Ureter (tissue), 1 donor: Measurements from ENCODE around the gene JAKMIP3. TPM values are rescaled to one million over a fixed set of nuclear protein-coding genes. Genes with fewer than 3 reads are reported as not detected.
A peak's percentile ranks its signal among the peaks of the same experiment; 100 is the strongest.
"Not testable (repeated sequence)": the region's sequence is repeated elsewhere in the genome, so short reads cannot be mapped to it uniquely, and the experiment has no call there.

ENCODE experiments used
- DNase-seq: peaks from one replicate; pipeline ENCODE4 v3.0.0-alpha.2; 2020; ENCODE audit warnings: low spot score
- total RNA-seq: library from RNA; stranded (reverse); gene quantifications from one replicate; pipeline ENCODE4 v1.2.4, GENCODE V29; 2023
- donor health status: DM: yes; HTN: yes; CAD: no.

Gene JAKMIP3
- total RNA-seq, 1 donor from 2014 or later = 1.1 TPM

- peak; percentile 40 for DNase-seq
These were observed 1.5 kb upstream of the JAKMIP3 start for GRCh38 chr10:132064082-132064755.

GRCh38 chr10:132064771-132065437, 842 bp upstream of the JAKMIP3 start:
- no peak for DNase-seq

GRCh38 chr10:132066186-132066585, 440 bp downstream of the JAKMIP3 start:
- no peak for DNase-seq

GRCh38 chr10:132066812-132067211, 1.1 kb downstream of the JAKMIP3 start:
- DNase-seq = no peak

- DNase-seq = no peak
These were observed 2.8 kb downstream of the JAKMIP3 start for GRCh38 chr10:132068431-132069121.

- no peak for DNase-seq
These were observed 3.5 kb downstream of the JAKMIP3 start for GRCh38 chr10:132069122-132069848.

- DNase-seq = no peak
These were observed 4.1 kb downstream of the JAKMIP3 start for GRCh38 chr10:132069849-132070182.

GRCh38 chr10:132070724-132071123, 5.0 kb downstream of the JAKMIP3 start:
- DNase-seq = no peak

GRCh38 chr10:132071667-132072066, 5.9 kb downstream of the JAKMIP3 start:
- DNase-seq = no peak

- DNase-seq = no peak
These were observed 10.3 kb downstream of the JAKMIP3 start for GRCh38 chr10:132075909-132076577.

GRCh38 chr10:132076578-132077081, 10.9 kb downstream of the JAKMIP3 start:
- no peak for DNase-seq

- no peak for DNase-seq
These were observed 11.3 kb downstream of the JAKMIP3 start for GRCh38 chr10:132077091-132077490.

- peak; percentile 34 for DNase-seq
These were observed 13.1 kb downstream of the JAKMIP3 start for GRCh38 chr10:132078746-132079345.

GRCh38 chr10:132084384-132084783, 18.6 kb downstream of the JAKMIP3 start:
- DNase-seq = not testable (repeated sequence)

- not testable (repeated sequence) for DNase-seq
These were observed 27.5 kb downstream of the JAKMIP3 start for GRCh38 chr10:132093236-132093635.

- peak; percentile 38 for DNase-seq
These were observed 29.0 kb downstream of the JAKMIP3 start for GRCh38 chr10:132094581-132095234.

- DNase-seq = no peak
These were observed 29.8 kb downstream of the JAKMIP3 start for GRCh38 chr10:132095403-132096113.

GRCh38 chr10:132096223-132096622, 30.5 kb downstream of the JAKMIP3 start:
- no peak for DNase-seq

GRCh38 chr10:132096863-132097478, 31.2 kb downstream of the JAKMIP3 start:
- no peak for DNase-seq
